ENCODE measurements around the gene C1QTNF5. TPM values are rescaled to one million over a fixed set of nuclear protein-coding genes. Genes with fewer than 3 reads are reported as not detected.
A peak's percentile ranks its signal among the peaks of the same experiment; 100 is the strongest.

C1QTNF5 gene
- total and polyA plus RNA-seq, 7 experiments from 2014 or later, result not detected

- H3K36me3 ChIP-seq (ENCODE audit: control insufficient read depth in 2 of 3, insufficient read depth in 3 of 3, low read length in 3 of 3), result peaks cover 0 to 15% (median 0%) of the 10 kb centered on the region in 3 experiments
- peak overlapping the region; percentile 60 for H3K4me3 ChIP-seq (ENCODE audit: low read length)
- DNase-seq, result no peak
- Mint-ChIP-seq H3K4me3 (peak overlapping the region; percentile 88 to 99 (median 98)), H3K27me3 (peaks cover 11 to 23% (median 19%) of the 10 kb centered on the region in 5 donors), H3K4me1 (peaks cover 22 to 61% (median 41%) of the 10 kb centered on the region in 7 donors), H3K36me3 (peaks cover 0 to 10% (median 0%) of the 10 kb centered on the region in 5 donors), H3K27ac (peak overlapping the region; percentile 91 to 99 (median 97)), H3K9me3 (no peaks in the 10 kb centered on the region)
- no peaks in the 10 kb centered on the region for H3K9me3 ChIP-seq (ENCODE audit: control insufficient read depth in 2 of 3, low read length in 3 of 3)
- intact Hi-C loops (cut with micrococcal nuclease), result loop anchor here in 1 of 2 donors (2.0 to 5.0 kb wide), 2 partner anchors 128 to 316 kb away; partner anchors contain the start of genes CBL, RPS25 and TRAPPC4
- peak overlapping the region; percentile 89 for H3K27ac ChIP-seq (ENCODE audit: low read depth, low read length)
- POLR2A ChIA-PET, result interaction anchor here (0.6 to 1.2 kb wide), 5 partner anchors 9 to 298 kb away, joined by 3 to 7 read pairs (median 3); no protein-coding TSS in a partner anchor
- no peak for ATAC-seq
- H3K4me1 ChIP-seq (ENCODE audit: control insufficient read depth in 2 of 2, insufficient read depth in 2 of 2, low read length in 2 of 2), result peaks cover 12 to 14% of the 10 kb centered on the region in 2 donors
- CTCF ChIA-PET, result no interaction called here
- H3K27me3 ChIP-seq (ENCODE audit: control insufficient read depth in 2 of 2, insufficient read depth in 2 of 2, low read length in 2 of 2), result peaks cover 4 to 11% of the 10 kb centered on the region in 2 donors
Observed at GRCh38 chr11:119335091-119335654, 5.5 kb downstream of the C1QTNF5 start.

GRCh38 chr11:119334174-119334930 lies 6.3 kb downstream of the C1QTNF5 start, which contains the start of gene RNF26:
RNF26 (plus strand) TSS chr11:119334527; CDS start chr11:119335123, 596 bp downstream.
- Histone ChIP-seq H3K4me1 (ENCODE audit: control insufficient read depth in 2 of 2, insufficient read depth in 2 of 2, low read length in 2 of 2) (peaks cover 10 to 12% of the 10 kb centered on the region in 2 donors), H3K36me3 (ENCODE audit: control insufficient read depth in 2 of 3, insufficient read depth in 3 of 3, low read length in 3 of 3) (peaks cover 0 to 15% (median 0%) of the 10 kb centered on the region in 3 experiments), H3K27me3 (ENCODE audit: control insufficient read depth in 2 of 2, insufficient read depth in 2 of 2, low read length in 2 of 2) (peaks cover 4 to 9% of the 10 kb centered on the region in 2 donors), H3K4me3 (ENCODE audit: low read length) (peak within 1 kb of the TSS; percentile 60), H3K27ac (ENCODE audit: low read depth, low read length) (peak within 1 kb of the TSS; percentile 89), H3K9me3 (ENCODE audit: control insufficient read depth in 2 of 3, low read length in 3 of 3) (no peaks in the 10 kb centered on the region)
- H3K27me3 Mint-ChIP-seq, result peaks cover 9 to 30% (median 19%) of the 10 kb centered on the region in 5 donors
- peak within 1 kb of the TSS; percentile 88 to 99 (median 98) for H3K4me3 Mint-ChIP-seq
- peak; percentile 98 for ATAC-seq
- ChIA-PET POLR2A (interaction anchor here (0.6 to 1.3 kb wide), 8 partner anchors 9 to 983 kb away, joined by 3 to 7 read pairs (median 3); partner anchors contain the start of gene CBL), CTCF (interaction anchor here (0.6 to 3.3 kb wide), 2 partner anchors 10 to 12 kb away, joined by 3 to 15 read pairs; no protein-coding TSS in a partner anchor)
- peaks cover 22 to 59% (median 41%) of the 10 kb centered on the region in 7 donors for H3K4me1 Mint-ChIP-seq
- DNase-seq, result peak; percentile 82 to 96 (median 94)
- peak within 1 kb of the TSS; percentile 91 to 99 (median 97) for H3K27ac Mint-ChIP-seq
- H3K36me3 Mint-ChIP-seq, result peaks cover 0 to 10% (median 0%) of the 10 kb centered on the region in 5 donors
- H3K9me3 Mint-ChIP-seq, result no peaks in the 10 kb centered on the region
- intact Hi-C loops (cut with micrococcal nuclease), result loop anchor here (1.0 to 2.0 kb wide), 4 partner anchors 13 to 316 kb away; partner anchors contain the start of genes USP2 (in 2 of the 2), HINFP (in 1 of the 2), RPS25 (in 1 of the 2) and TRAPPC4 (in 1 of the 2)

GRCh38 chr11:119332111-119332765 lies 8.4 kb downstream of the C1QTNF5 start:
- Histone ChIP-seq H3K4me1 (ENCODE audit: control insufficient read depth in 2 of 2, insufficient read depth in 2 of 2, low read length in 2 of 2) (peaks cover 5 to 12% of the 10 kb centered on the region in 2 donors), H3K9me3 (ENCODE audit: control insufficient read depth in 2 of 3, low read length in 3 of 3) (no peaks in the 10 kb centered on the region), H3K4me3 (ENCODE audit: low read length) (no peak overlapping the region), H3K36me3 (ENCODE audit: control insufficient read depth in 2 of 3, insufficient read depth in 3 of 3, low read length in 3 of 3) (peaks cover 0 to 15% (median 0%) of the 10 kb centered on the region in 3 experiments), H3K27ac (ENCODE audit: low read depth, low read length) (no peak overlapping the region), H3K27me3 (ENCODE audit: control insufficient read depth in 2 of 2, insufficient read depth in 2 of 2, low read length in 2 of 2) (no peaks in the 10 kb centered on the region)
- H3K4me1 Mint-ChIP-seq, result peaks cover 13 to 41% (median 31%) of the 10 kb centered on the region in 7 donors
- DNase-seq, result no peak
- no peaks in the 10 kb centered on the region for H3K9me3 Mint-ChIP-seq
- ATAC-seq, result no peak
- POLR2A ChIA-PET, result interaction anchor here (1.3 to 1.5 kb wide), 2 partner anchors 19 to 27 kb away, joined by 3 to 5 read pairs; no protein-coding TSS in a partner anchor
- H3K27ac Mint-ChIP-seq, result peak overlapping the region in 4 of 9 donors; percentile 75 to 99 (median 84)
- H3K36me3 Mint-ChIP-seq, result peaks cover 0 to 6% (median 0%) of the 10 kb centered on the region in 5 donors
- H3K4me3 Mint-ChIP-seq, result peak overlapping the region in 9 of 10 donors; percentile 18 to 99 (median 94)
- H3K27me3 Mint-ChIP-seq, result peaks cover 0 to 27% (median 8%) of the 10 kb centered on the region in 5 donors
- intact Hi-C loops (cut with micrococcal nuclease), result no loop called here
- CTCF ChIA-PET, result interaction anchor here (3.3 kb wide), 1 partner anchor 10 kb away, joined by 15 read pairs; no protein-coding TSS in a partner anchor

- peaks cover 0 to 27% (median 8%) of the 10 kb centered on the region in 5 donors for H3K27me3 Mint-ChIP-seq
- Histone ChIP-seq H3K9me3 (ENCODE audit: control insufficient read depth in 2 of 3, low read length in 3 of 3) (no peaks in the 10 kb centered on the region), H3K4me1 (ENCODE audit: control insufficient read depth in 2 of 2, insufficient read depth in 2 of 2, low read length in 2 of 2) (peaks cover 5 to 10% of the 10 kb centered on the region in 2 donors), H3K27me3 (ENCODE audit: control insufficient read depth in 2 of 2, insufficient read depth in 2 of 2, low read length in 2 of 2) (no peaks in the 10 kb centered on the region), H3K27ac (ENCODE audit: low read depth, low read length) (no peak overlapping the region), H3K36me3 (ENCODE audit: control insufficient read depth in 2 of 3, insufficient read depth in 3 of 3, low read length in 3 of 3) (peaks cover 0 to 4% (median 0%) of the 10 kb centered on the region in 3 experiments), H3K4me3 (ENCODE audit: low read length) (no peak overlapping the region)
- no peak for DNase-seq
- no peaks in the 10 kb centered on the region for H3K9me3 Mint-ChIP-seq
- no peak overlapping the region for H3K4me3 Mint-ChIP-seq
- ATAC-seq, result no peak
- intact Hi-C loops (cut with micrococcal nuclease), result no loop called here
- ChIA-PET CTCF (no interaction called here), POLR2A (no interaction called here)
- H3K4me1 Mint-ChIP-seq, result peaks cover 9 to 24% (median 17%) of the 10 kb centered on the region in 7 donors
- H3K36me3 Mint-ChIP-seq, result no peaks in the 10 kb centered on the region
- peak overlapping the region in 1 of 9 donors; percentile 48 for H3K27ac Mint-ChIP-seq
Observed at GRCh38 chr11:119330237-119330636, 10.4 kb downstream of the C1QTNF5 start.

GRCh38 chr11:119329320-119329719 lies 11.4 kb downstream of the C1QTNF5 start:
- no peaks in the 10 kb centered on the region for H3K27me3 ChIP-seq (ENCODE audit: control insufficient read depth in 2 of 2, insufficient read depth in 2 of 2, low read length in 2 of 2)
- no peaks in the 10 kb centered on the region for H3K9me3 ChIP-seq (ENCODE audit: control insufficient read depth in 2 of 3, low read length in 3 of 3)
- peaks cover 0 to 4% of the 10 kb centered on the region in 2 donors for H3K4me1 ChIP-seq (ENCODE audit: control insufficient read depth in 2 of 2, insufficient read depth in 2 of 2, low read length in 2 of 2)
- H3K27ac ChIP-seq (ENCODE audit: low read depth, low read length), result no peak overlapping the region
- ATAC-seq, result no peak
- Mint-ChIP-seq H3K9me3 (no peaks in the 10 kb centered on the region), H3K36me3 (no peaks in the 10 kb centered on the region), H3K27me3 (peaks cover 0 to 27% (median 8%) of the 10 kb centered on the region in 5 donors), H3K27ac (no peak overlapping the region), H3K4me1 (peaks cover 2 to 17% (median 14%) of the 10 kb centered on the region in 7 donors), H3K4me3 (no peak overlapping the region)
- ChIA-PET POLR2A (interaction anchor here (0.6 to 0.7 kb wide), 2 partner anchors 19 to 63 kb away, joined by 3 to 7 read pairs; no protein-coding TSS in a partner anchor), CTCF (interaction anchor here (0.5 to 1.4 kb wide), 2 partner anchors 9 to 182 kb away, joined by 3 read pairs; no protein-coding TSS in a partner anchor)
- H3K36me3 ChIP-seq (ENCODE audit: control insufficient read depth in 2 of 3, insufficient read depth in 3 of 3, low read length in 3 of 3), result peaks cover 0 to under 1% (median 0%) of the 10 kb centered on the region in 3 experiments
- no peak overlapping the region for H3K4me3 ChIP-seq (ENCODE audit: low read length)
- intact Hi-C loops (cut with micrococcal nuclease), result no loop called here
- DNase-seq, result no peak
